H1 (cell line): ENCODE measurements around the gene MARK3. TPM values are rescaled to one million over a fixed set of nuclear protein-coding genes. Genes with fewer than 3 reads are reported as not detected.

Experiments used
- CHD7 ChIP-seq: fragments of 300-600 bp; sonication (generic); IDR thresholded peaks from 2 replicates; pipeline ENCODE4 v1.7.1; 2012; ENCODE audit warnings: low read length, moderate library complexity, mild to moderate bottlenecking, inconsistent platforms; ENCODE audit not compliant: insufficient replicate concordance
- TBP ChIP-seq: IDR thresholded peaks from 2 replicates; pipeline ENCODE4 v1.6.1; 2011; ENCODE audit warnings: low read depth, low read length, improper control_type of control experiment
- polyA plus RNA-seq, 7 experiments: library from polyadenylated mRNA; depleted of rRNA in 3 of 7; stranded (reverse) in 5 of 7; unstranded in 2 of 7; fragments of >200 nt in 5 of 7; fragments of 200-250 nt in 2 of 7; gene quantifications; 1 replicate in 5 of 7; 2 replicates in 1 of 7; 4 replicates in 1 of 7; pipeline versions ENCODE4 v1.2.1 to v1.2.3, GENCODE V29; 2011 to 2013; ENCODE audit warnings: missing spikeins in 2 of 7, mixed read lengths in 2 of 7
- total RNA-seq: library from RNA; stranded (reverse); fragmentation: NEBNext Ultra II Directional; extraction: Animal tissue kit (Norgen Biotek cat#: 25700); gene quantifications from 2 replicates; pipeline ENCODE4 v1.2.1, GENCODE V29; 2021

MARK3 gene
- total and polyA plus RNA-seq, 2 of the 8 experiments (the other 6 are each of a cell fraction or from before 2014, with no cell fraction given), result 39.4 to 76.9 TPM

GRCh38 chr14:103367995-103368394, 17.2 kb upstream of the MARK3 start (continued):
- TF ChIP-seq CHD7 (no peak), TBP (no peak)
